NCI-H1092 (cell line): ENCODE data around the gene ERAP2.
"Not testable (repeated sequence)": the region's sequence is repeated elsewhere in the genome, so short reads cannot be mapped to it uniquely, and the experiment has no call there.

Experiments
- DNase-seq: peaks from one replicate; lab custom pipeline; 2025; lab: John Stamatoyannopoulos, UW

The ERAP2 gene

GRCh38 chr5:96901384-96901783 lies 25.1 kb downstream of the ERAP2 start:
- DNase-seq: no peak

GRCh38 chr5:96901841-96902240 lies 25.5 kb downstream of the ERAP2 start:
- no peak for DNase-seq

DNA sequence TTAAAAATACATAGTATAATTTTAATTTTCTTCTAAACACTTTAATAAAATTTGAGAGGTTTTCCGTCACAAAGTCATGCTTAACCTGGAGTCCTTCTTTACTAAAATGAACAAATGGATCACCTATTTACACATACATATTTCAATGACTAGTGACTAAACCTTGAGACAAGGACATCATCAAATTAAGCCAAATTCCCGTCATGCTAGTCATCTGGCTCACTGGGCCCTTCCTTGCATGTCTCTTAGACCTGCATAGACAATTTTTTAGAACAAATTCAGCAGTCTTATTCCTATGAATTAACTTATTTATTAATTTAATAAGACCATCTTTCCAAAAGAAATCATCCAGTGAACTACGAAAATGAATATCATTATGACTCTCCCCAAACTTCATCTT lies 26.6 kb downstream of the ERAP2 start:
- DNase-seq: no peak

GRCh38 chr5:96903300-96903699 lies 27.0 kb downstream of the ERAP2 start:
- no peak for DNase-seq

- DNase-seq: no peak
Measured at GRCh38 chr5:96904054-96904931, 28.0 kb downstream of the ERAP2 start.

DNA sequence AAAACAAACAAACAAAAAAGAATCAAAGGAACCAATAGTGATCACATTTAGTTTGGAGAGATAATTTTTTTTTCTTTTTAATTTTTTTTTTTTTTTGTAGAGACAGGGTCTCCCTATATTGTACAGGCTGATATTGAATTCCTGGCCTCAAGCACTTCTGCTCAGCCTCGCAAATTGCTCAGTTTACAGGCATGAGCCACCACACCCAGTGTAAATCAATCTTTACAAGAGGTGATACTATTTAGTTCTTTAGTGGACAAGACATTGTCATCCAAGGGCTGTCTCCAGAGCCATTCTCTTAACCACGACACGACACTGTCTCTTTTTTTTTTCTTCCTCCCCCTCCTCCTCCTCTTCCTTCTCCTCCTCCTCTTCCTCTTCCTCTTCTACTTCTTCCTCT lies 29.6 kb downstream of the ERAP2 start:
- no peak for DNase-seq

- DNase-seq: no peak
Measured at GRCh38 chr5:96909003-96909402, 32.7 kb downstream of the ERAP2 start.

- DNase-seq: no peak
Measured at GRCh38 chr5:96909435-96909834, 33.1 kb downstream of the ERAP2 start.

- DNase-seq: no peak
Measured at GRCh38 chr5:96911139-96911538, 34.8 kb downstream of the ERAP2 start.

GRCh38 chr5:96913233-96913632 lies 36.9 kb downstream of the ERAP2 start:
- DNase-seq: no peak

DNA sequence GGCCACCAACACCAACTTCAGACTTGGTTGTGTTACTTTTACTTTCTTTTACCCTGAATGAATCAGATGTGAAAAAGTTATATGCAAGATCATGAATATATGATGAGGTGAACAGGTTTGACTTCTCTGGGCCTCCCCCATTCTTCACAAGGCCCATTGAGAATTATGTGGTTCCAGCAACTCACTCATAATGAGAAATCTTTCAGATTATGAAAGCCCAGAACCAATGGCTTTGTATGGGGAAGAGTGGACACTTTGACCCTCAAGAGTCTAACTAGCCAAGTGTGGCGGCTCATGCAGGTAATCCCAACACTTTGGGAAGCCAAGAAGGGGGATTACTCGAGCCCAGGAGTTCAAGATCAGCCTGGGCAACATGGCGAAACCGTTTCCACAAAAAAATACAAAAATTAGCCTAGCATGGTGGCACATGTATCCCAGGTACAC lies 43.5 kb downstream of the ERAP2 start:
- no peak for DNase-seq

DNA sequence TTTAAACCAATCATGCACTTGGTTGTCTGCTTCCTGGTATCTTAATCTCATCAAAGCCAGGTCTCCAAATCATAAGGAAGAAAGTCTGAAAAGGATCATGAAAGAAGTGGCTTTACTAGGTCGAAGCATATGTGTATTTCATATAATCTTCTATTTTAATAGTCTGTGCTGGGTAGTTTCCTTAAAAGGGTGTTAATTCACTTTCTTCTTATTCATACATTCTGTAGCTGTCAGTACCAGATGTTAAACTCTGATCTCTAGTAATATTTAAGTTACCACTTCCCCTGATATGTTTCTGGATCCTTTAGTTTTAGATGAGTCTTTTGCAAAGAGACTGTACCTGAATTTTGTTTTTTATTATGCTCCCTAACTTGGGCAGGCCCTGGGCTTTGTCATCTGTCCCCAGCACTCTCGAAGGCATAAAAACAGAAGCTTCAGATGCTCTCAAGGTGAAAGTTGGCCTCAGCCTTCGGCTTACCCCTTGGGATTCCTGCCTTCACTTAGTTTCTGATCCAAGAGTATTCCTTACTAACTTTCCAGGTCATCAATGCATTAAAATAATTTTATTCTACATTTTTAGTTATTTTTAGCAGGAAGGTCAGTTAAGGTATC lies 44.5 kb downstream of the ERAP2 start:
- no peak for DNase-seq

GRCh38 chr5:96922499-96923244 lies 46.4 kb downstream of the ERAP2 start:
- DNase-seq: no peak

DNA sequence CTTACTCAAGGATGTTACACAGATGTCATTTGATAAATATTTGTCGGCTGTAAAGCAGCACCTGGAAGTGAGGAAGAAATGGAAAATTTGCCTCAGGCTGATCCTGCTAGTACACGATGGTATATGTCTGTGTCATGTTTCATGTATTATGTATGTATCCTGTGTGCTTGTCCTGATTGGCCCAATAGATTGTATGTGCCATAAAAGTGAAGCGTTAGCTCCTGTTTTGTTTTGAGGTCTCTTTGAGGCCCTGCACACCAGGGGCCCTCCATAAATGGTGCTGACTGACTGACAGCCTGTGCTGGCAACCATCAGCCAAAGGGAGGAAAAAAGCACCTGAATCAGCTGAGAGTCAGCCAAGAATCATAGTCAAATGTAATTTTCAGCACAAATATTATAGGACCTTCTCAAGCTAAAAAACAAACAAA lies 47.7 kb downstream of the ERAP2 start:
- no peak for DNase-seq

DNA sequence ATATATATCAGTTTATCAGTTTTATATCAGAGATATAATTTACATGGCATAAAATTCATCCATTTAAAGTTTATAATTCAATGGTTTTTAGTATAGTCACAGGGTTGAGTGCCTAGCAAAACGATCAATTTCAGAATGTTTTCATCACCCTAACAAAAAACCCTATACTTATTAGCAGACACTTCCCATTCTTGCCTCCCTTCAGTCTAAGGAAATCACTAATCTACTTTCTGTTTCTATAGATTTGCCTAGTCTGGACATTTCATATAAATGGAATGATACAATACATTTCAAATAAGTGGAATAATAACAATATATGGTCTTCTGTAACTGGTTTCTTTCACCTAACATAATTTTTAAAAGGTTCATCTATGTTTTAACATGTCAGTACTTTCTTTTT lies 50.0 kb downstream of the ERAP2 start:
- no peak for DNase-seq

DNA sequence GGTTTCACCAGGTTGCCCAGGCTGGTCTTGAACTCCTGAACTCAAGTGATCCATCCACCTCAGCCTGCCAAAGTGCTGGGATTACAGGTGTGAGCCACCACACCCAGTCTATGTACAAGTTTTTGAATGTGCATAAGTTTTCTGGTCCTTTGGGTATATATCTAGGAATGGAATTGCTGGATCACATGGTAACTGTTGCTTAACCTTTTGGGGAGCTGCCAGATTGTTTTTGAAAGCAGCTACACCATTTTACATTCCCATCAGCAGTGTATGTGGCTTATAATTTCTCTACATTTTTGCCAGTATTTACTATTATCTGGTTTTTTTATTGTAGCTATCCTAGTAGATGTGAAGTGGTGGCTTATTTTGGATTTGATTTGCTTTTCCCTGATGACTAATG lies 50.7 kb downstream of the ERAP2 start:
- DNase-seq: no peak

- no peak for DNase-seq
Measured at GRCh38 chr5:96928931-96929708, 52.8 kb downstream of the ERAP2 start.

GRCh38 chr5:96930058-96930457 lies 53.8 kb downstream of the ERAP2 start:
- no peak for DNase-seq

DNA sequence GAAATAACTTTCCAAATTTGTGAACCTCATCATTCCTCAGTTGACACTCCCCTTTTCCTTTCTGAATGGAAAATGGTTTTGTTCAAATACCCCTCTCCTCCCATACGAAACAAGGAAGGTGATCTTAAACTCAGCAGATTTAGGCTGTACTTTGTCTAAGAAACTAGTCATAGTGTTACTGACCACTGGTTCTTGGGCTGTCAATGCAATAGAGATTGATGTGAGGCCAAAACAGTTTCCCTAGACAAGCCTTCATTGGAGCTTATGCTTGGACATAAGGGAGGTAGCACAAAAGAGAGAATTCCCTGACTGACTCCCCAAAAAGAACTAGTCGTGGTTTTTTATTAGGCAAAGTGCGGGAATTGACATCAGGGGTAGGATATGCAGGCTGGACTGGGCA lies 54.3 kb downstream of the ERAP2 start:
- no peak for DNase-seq

- not testable (repeated sequence) for DNase-seq
Measured at GRCh38 chr5:96931037-96931436, 54.7 kb downstream of the ERAP2 start.

DNA sequence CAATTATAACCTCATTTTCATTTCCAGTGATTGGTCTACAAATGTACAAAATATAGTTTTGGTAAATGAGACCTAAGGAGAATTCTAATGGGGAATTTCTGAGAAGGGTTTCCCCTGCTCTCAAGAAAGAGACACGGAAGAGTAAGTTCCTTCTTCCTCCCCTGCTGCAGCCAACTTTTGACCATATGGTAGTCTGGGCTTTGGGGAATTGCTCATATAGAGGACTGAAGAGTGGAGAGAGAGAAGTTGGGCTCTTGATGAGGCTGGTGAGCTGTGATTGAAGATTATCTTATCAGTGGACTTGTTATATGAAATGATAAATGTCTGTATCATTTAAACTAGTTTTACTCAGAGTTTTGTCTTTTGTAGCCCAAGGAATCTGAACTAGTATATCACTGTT lies 55.3 kb downstream of the ERAP2 start:
- no peak for DNase-seq

GRCh38 chr5:96932026-96932425 lies 55.7 kb downstream of the ERAP2 start:
- DNase-seq: no peak
